K562 (cell line): ENCODE measurements around the gene SYNE2. TPM values are rescaled to one million over a fixed set of nuclear protein-coding genes. Genes with fewer than 3 reads are reported as not detected.

Experiments used
- ATAC-seq: fragments of 200-7000 bp; cut with Tn5 transposase; 3 replicates; pipeline ENCODE4 v1.9.1; 2020; ENCODE audit warnings: moderate library complexity
- BruUV-seq: library from RNA; stranded (reverse); fragments of 400-500 nt; replicated peaks from 2 replicates; lab custom pipeline; 2021; lab: Mats Ljungman, UMichigan
- CTCF ChIA-PET: fragments of 300-600 bp; formaldehyde crosslinking; extraction: SDS; loops from one replicate; lab custom pipeline; 2021; ENCODE audit warnings: low intra/inter-chr PET ratio; lab: Yijun Ruan, JAX
- POLR2A ChIA-PET: fragments of 300-600, 350-650 bp; sonication (Branson Sonifier 250); formaldehyde crosslinking; extraction: SDS; loops from one replicate; lab custom pipeline; 2021; ENCODE audit warnings: antibody characterized with exemption, inconsistent platforms; lab: Yijun Ruan, JAX
- DNase-seq, 4 experiments: peaks; one replicate each; pipeline versions ENCODE4 v3.0.0 to v3.0.0-alpha.2; 2011 to 2018; ENCODE audit warnings: low spot score in 3 of 4, mixed read lengths in 3 of 4; ENCODE audit errors: extremely low read depth in 1 of 4
- FAIRE-seq: peaks from 2 replicates; lab custom pipeline; 2011; peaks lifted over from hg19 to GRCh38; lab: Jason Lieb, UNC
- H2AFZ ChIP-seq: 2 replicates; pipeline ENCODE4 v1.6.0; 2011; ENCODE audit warnings: low read depth, low read length, control low read depth, inconsistent platforms
- H3K27ac ChIP-seq: fragments of 200-600 bp; 3 replicates; pipeline ENCODE4 v1.8.0; 2011; ENCODE audit warnings: low read depth, mild to moderate bottlenecking, control low read depth, inconsistent platforms, low read length, moderate library complexity, mixed read lengths; ENCODE audit errors: extremely low read depth
- H3K27me3 ChIP-seq, 2 experiments: fragments of 300-600 bp in 1 of 2; 2 replicates in 1 of 2; 3 replicates in 1 of 2; pipeline versions ENCODE4 v1.6.0 to v1.8.0; 2011; ENCODE audit warnings: inconsistent platforms in 2 of 2, low read length in 2 of 2, mild to moderate bottlenecking in 1 of 2, mixed read lengths in 1 of 2, moderate library complexity in 1 of 2; ENCODE audit not compliant: control insufficient read depth in 2 of 2, insufficient read depth in 2 of 2
- H3K36me3 ChIP-seq: fragments of 300-600 bp; 3 replicates; pipeline ENCODE4 v1.8.0; 2011; ENCODE audit warnings: mild to moderate bottlenecking, low read length, inconsistent platforms; ENCODE audit not compliant: control insufficient read depth, insufficient read depth
- H3K4me1 ChIP-seq, 2 experiments: fragments of 200-600 bp in 1 of 2; replicated peaks in 1 of 2; 2 replicates in 1 of 2; 3 replicates in 1 of 2; pipeline versions ENCODE4 v1.5.1 to v1.8.0; 2011; ENCODE audit warnings: inconsistent platforms in 2 of 2, low read length in 2 of 2, mild to moderate bottlenecking in 1 of 2, mixed read lengths in 1 of 2, moderate library complexity in 1 of 2; ENCODE audit not compliant: control insufficient read depth in 2 of 2, insufficient read depth in 2 of 2
- H3K4me2 ChIP-seq: 2 replicates; pipeline ENCODE4 v1.6.1; 2011; ENCODE audit warnings: low read length, control low read depth, inconsistent platforms, mixed read lengths; ENCODE audit not compliant: insufficient read depth
- H3K4me3 ChIP-seq: fragments of 200-600 bp; sonication (generic), shearing (Covaris generic); 2 replicates; pipeline ENCODE4 v1.5.1; 2016; ENCODE audit warnings: control low read depth, inconsistent platforms
- H3K79me2 ChIP-seq: fragments of 200-600 bp; 3 replicates; pipeline ENCODE4 v1.8.0; 2011; ENCODE audit warnings: low read length, inconsistent platforms; ENCODE audit not compliant: control insufficient read depth, insufficient read depth
- H3K9ac ChIP-seq, 2 experiments: 2 replicates each; pipeline versions ENCODE4 v1.6.0 to v1.6.1; 2011; ENCODE audit warnings: low read depth in 2 of 2, low read length in 2 of 2, control low read depth in 1 of 2, inconsistent platforms in 1 of 2, mild to moderate bottlenecking in 1 of 2, mixed read lengths in 1 of 2; ENCODE audit not compliant: insufficient read depth in 1 of 2
- H3K9me1 ChIP-seq: one replicate; pipeline ENCODE4 v1.6.0; 2011; ENCODE audit warnings: inconsistent platforms, mild to moderate bottlenecking, low read length, moderate library complexity; ENCODE audit not compliant: control insufficient read depth, insufficient read depth
- H3K9me3 ChIP-seq: replicated peaks from 2 replicates; pipeline ENCODE4 v1.5.1; 2011; ENCODE audit warnings: low read depth, low read length, inconsistent platforms; ENCODE audit not compliant: control insufficient read depth, insufficient read depth
- H4K20me1 ChIP-seq: replicated peaks from 2 replicates; pipeline ENCODE4 v1.6.1; 2011; ENCODE audit warnings: low read length, inconsistent platforms, mixed read lengths; ENCODE audit not compliant: control insufficient read depth, insufficient read depth
- ESRRA ChIP-seq: fragments of 450-650 bp; IDR thresholded peaks from 2 replicates; pipeline ENCODE4 v1.6.1; 2014; ENCODE audit warnings: low read depth, mild to moderate bottlenecking, moderate library complexity, borderline replicate concordance
- ETV1 ChIP-seq: fragments of 450-650 bp; conservative IDR thresholded peaks from 2 replicates; pipeline ENCODE4 v1.6.1; 2016; ENCODE audit warnings: missing genetic modification characterization, control low read depth, low read depth, missing compliant biosample characterization
- HDAC6 ChIP-seq: IDR thresholded peaks from 2 replicates; pipeline ENCODE4 v1.6.1; 2012; ENCODE audit warnings: low read depth, mild to moderate bottlenecking, control low read depth, inconsistent platforms, low read length, moderate library complexity
- RBM25 ChIP-seq: fragments of 200-400 bp; formaldehyde crosslinking; IDR thresholded peaks from 2 replicates; pipeline ENCODE4 v1.6.1; 2018; ENCODE audit warnings: low read length, low read depth, moderate library complexity; ENCODE audit not compliant: severe bottlenecking
- SAFB ChIP-seq: fragments of 200-400 bp; formaldehyde crosslinking; IDR thresholded peaks from 2 replicates; pipeline ENCODE4 v1.6.1; 2017; ENCODE audit warnings: low read depth, low read length, borderline replicate concordance
- SMAD1 ChIP-seq: fragments of 150-350 bp; IDR thresholded peaks from 2 replicates; pipeline ENCODE4 v1.6.1; 2014; ENCODE audit warnings: low read length, low read depth; ENCODE audit not compliant: partially characterized antibody
- SUPT5H ChIP-seq: fragments of 450-650 bp; IDR thresholded peaks from 2 replicates; pipeline ENCODE4 v1.6.1; 2016
- TEAD1 ChIP-seq, 2 experiments: fragments of 450-650 bp in 1 of 2; sonication (generic) in 1 of 2; formaldehyde crosslinking; IDR thresholded peaks; 2 replicates each; pipeline versions ENCODE4 v1.4.0 to v1.8.0; 2020 to 2022; ENCODE audit warnings: mild to moderate bottlenecking in 2 of 2, missing genetic modification reagents in 1 of 2
- WGBS: fragments of 100-300 bp; shearing (Covaris generic); methylation state at CpG from one replicate; pipeline ENCODE4 v1.1.6; 2016; ENCODE audit warnings: low coverage, mixed read lengths; ENCODE audit not compliant: insufficient coverage; ENCODE audit errors: missing lambda C conversion rate; 5-methylcytosine and 5-hydroxymethylcytosine counted together
- in situ Hi-C: fragments of 300-500 bp; cut with MboI; formaldehyde crosslinking; loops from 4 replicates; pipeline ENCODE4 v1.15.0; 2018; ENCODE audit warnings: inconsistent platforms, mixed read lengths
- intact Hi-C: fragments of 100-400 bp; cut with micrococcal nuclease; formaldehyde crosslinking; loops from 2 replicates; pipeline ENCODE4 v1.14.2; 2022
- polyA plus RNA-seq, 8 experiments: library from polyadenylated mRNA; depleted of rRNA in 4 of 8; stranded (reverse) in 5 of 8; unstranded in 3 of 8; fragments of >200 nt; fragmentation: Nextera tagmentation in 2 of 8; fragmentation: Illumina TruSeq in 1 of 8; extraction: Ambion mirVana in 2 of 8; extraction: Trizol in 1 of 8; gene quantifications; 2 replicates each; pipeline versions ENCODE4 v1.2.1 to v1.2.3, GENCODE V29; 2011 to 2014; ENCODE audit warnings: inconsistent platforms in 1 of 8, missing spikeins in 1 of 8
- total RNA-seq, 7 experiments: library from RNA; depleted of rRNA in 6 of 7; stranded (reverse); fragments of >200 nt in 6 of 7; fragmentation: Illumina TruSeq in 2 of 7; extraction: Trizol in 2 of 7; gene quantifications; 2 replicates each; pipeline versions ENCODE4 v1.2.1 to v1.2.3, GENCODE V29; 2011 to 2021; ENCODE audit warnings: low replicate concordance in 1 of 7
- TF ChIP-seq, protein P1 (sequence below): fragments of 200-800 bp; sonication (Bioruptor generic); IDR thresholded peaks from 2 replicates; pipeline ENCODE4 v1.6.1; 2016; ENCODE audit warnings: missing genetic modification characterization, missing compliant biosample characterization
- TF ChIP-seq, protein P2 (sequence below), 2 experiments: fragments of 450-650 bp; conservative IDR thresholded peaks; 2 replicates each; pipeline ENCODE4 v1.6.1; 2017; ENCODE audit warnings: mild to moderate bottlenecking in 2 of 2, moderate library complexity in 2 of 2
- TF ChIP-seq, protein P3 (sequence below): IDR thresholded peaks from 3 replicates; pipeline ENCODE4 v1.6.1; 2011; ENCODE audit warnings: borderline replicate concordance, mild to moderate bottlenecking, moderate library complexity; ENCODE audit not compliant: insufficient read length; ENCODE audit errors: extremely low read depth

SYNE2 gene
- total and polyA plus RNA-seq, 9 of the 15 experiments (the other 6 are each of a cell fraction or from before 2014, with no cell fraction given): 0.06 to 0.53 (median 0.11) TPM

DNA sequence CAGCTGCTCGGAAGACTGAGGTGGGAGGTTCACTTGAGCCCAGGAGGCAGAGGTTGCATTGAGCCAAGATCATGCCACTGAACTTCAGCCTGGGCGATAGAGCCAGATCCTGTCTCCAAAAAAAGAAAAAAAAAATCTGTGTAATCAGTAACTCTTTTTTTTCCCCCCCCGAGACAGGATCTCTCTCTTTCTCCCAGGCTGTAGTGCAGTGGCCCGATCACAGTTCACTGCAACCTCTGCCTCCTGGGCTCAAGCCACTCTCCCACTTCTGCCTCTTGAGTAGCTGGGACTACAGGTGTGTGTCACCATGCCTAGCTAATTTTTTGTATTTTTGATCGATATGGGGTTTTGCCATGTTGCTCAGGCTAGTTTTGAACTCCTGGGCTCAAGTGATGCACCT, 113.6 kb downstream of the SYNE2 start:
- no peaks in the 10 kb centered on the region for H3K79me2 ChIP-seq
- no peaks in the 10 kb centered on the region for H3K27me3 ChIP-seq
- ChIA-PET CTCF (no interaction called here), POLR2A (interaction anchor here (0.9 kb wide), 1 partner anchor 12 kb away, joined by 3 read pairs; no protein-coding TSS in a partner anchor)
- no peak for ATAC-seq
- no peaks in the 10 kb centered on the region for H3K36me3 ChIP-seq
- TF ChIP-seq RBM25: no peak
- TF ChIP-seq SAFB: no peak
- no peak for TF ChIP-seq TEAD1 (CRISPR knock-in tag; IDR thresholded peaks at IDR 0.05)
- TF ChIP-seq, protein P1, sequence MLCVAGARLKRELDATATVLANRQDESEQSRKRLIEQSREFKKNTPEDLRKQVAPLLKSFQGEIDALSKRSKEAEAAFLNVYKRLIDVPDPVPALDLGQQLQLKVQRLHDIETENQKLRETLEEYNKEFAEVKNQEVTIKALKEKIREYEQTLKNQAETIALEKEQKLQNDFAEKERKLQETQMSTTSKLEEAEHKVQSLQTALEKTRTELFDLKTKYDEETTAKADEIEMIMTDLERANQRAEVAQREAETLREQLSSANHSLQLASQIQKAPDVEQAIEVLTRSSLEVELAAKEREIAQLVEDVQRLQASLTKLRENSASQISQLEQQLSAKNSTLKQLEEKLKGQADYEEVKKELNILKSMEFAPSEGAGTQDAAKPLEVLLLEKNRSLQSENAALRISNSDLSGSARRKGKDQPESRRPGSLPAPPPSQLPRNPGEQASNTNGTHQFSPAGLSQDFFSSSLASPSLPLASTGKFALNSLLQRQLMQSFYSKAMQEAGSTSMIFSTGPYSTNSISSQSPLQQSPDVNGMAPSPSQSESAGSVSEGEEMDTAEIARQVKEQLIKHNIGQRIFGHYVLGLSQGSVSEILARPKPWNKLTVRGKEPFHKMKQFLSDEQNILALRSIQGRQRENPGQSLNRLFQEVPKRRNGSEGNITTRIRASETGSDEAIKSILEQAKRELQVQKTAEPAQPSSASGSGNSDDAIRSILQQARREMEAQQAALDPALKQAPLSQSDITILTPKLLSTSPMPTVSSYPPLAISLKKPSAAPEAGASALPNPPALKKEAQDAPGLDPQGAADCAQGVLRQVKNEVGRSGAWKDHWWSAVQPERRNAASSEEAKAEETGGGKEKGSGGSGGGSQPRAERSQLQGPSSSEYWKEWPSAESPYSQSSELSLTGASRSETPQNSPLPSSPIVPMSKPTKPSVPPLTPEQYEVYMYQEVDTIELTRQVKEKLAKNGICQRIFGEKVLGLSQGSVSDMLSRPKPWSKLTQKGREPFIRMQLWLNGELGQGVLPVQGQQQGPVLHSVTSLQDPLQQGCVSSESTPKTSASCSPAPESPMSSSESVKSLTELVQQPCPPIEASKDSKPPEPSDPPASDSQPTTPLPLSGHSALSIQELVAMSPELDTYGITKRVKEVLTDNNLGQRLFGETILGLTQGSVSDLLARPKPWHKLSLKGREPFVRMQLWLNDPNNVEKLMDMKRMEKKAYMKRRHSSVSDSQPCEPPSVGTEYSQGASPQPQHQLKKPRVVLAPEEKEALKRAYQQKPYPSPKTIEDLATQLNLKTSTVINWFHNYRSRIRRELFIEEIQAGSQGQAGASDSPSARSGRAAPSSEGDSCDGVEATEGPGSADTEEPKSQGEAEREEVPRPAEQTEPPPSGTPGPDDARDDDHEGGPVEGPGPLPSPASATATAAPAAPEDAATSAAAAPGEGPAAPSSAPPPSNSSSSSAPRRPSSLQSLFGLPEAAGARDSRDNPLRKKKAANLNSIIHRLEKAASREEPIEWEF (CRISPR knock-in tag): no peak
- TF ChIP-seq, protein P2, sequence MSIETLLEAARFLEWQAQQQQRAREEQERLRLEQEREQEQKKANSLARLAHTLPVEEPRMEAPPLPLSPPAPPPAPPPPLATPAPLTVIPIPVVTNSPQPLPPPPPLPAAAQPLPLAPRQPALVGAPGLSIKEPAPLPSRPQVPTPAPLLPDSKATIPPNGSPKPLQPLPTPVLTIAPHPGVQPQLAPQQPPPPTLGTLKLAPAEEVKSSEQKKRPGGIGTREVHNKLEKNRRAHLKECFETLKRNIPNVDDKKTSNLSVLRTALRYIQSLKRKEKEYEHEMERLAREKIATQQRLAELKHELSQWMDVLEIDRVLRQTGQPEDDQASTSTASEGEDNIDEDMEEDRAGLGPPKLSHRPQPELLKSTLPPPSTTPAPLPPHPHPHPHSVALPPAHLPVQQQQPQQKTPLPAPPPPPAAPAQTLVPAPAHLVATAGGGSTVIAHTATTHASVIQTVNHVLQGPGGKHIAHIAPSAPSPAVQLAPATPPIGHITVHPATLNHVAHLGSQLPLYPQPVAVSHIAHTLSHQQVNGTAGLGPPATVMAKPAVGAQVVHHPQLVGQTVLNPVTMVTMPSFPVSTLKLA (conservative IDR thresholded peaks at IDR 0.05): no peak
- no peak for TF ChIP-seq SMAD1
- TF ChIP-seq ETV1 (tag): no peak
- TF ChIP-seq SUPT5H: no peak
- TF ChIP-seq, protein P3, sequence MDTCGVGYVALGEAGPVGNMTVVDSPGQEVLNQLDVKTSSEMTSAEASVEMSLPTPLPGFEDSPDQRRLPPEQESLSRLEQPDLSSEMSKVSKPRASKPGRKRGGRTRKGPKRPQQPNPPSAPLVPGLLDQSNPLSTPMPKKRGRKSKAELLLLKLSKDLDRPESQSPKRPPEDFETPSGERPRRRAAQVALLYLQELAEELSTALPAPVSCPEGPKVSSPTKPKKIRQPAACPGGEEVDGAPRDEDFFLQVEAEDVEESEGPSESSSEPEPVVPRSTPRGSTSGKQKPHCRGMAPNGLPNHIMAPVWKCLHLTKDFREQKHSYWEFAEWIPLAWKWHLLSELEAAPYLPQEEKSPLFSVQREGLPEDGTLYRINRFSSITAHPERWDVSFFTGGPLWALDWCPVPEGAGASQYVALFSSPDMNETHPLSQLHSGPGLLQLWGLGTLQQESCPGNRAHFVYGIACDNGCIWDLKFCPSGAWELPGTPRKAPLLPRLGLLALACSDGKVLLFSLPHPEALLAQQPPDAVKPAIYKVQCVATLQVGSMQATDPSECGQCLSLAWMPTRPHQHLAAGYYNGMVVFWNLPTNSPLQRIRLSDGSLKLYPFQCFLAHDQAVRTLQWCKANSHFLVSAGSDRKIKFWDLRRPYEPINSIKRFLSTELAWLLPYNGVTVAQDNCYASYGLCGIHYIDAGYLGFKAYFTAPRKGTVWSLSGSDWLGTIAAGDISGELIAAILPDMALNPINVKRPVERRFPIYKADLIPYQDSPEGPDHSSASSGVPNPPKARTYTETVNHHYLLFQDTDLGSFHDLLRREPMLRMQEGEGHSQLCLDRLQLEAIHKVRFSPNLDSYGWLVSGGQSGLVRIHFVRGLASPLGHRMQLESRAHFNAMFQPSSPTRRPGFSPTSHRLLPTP: no peak
- no peak for TF ChIP-seq ESRRA
- TF ChIP-seq HDAC6: no peak
- H4K20me1 ChIP-seq: no peaks in the 10 kb centered on the region
- no peak for DNase-seq
- H3K27ac ChIP-seq: no peak overlapping the region
- in situ Hi-C loops (no loop called here), intact Hi-C loops (no loop called here)
- H3K9ac ChIP-seq: no peak overlapping the region
- no peaks in the 10 kb centered on the region for H3K4me1 ChIP-seq
- BruUV-seq: no TSS peak
- no peaks in the 10 kb centered on the region for H3K9me3 ChIP-seq
- H3K9me1 ChIP-seq: no peaks in the 10 kb centered on the region
- no peak overlapping the region for H2AFZ ChIP-seq
- H3K4me2 ChIP-seq: no peak overlapping the region
- no peak overlapping the region for H3K4me3 ChIP-seq
- 0% methylated on average over 3 of the region's 5 CpGs for WGBS
- FAIRE-seq: no peak
